A549 (cell line): Measurements from ENCODE around the gene AGAP3.
"Not testable (repeated sequence)": the region's sequence is repeated elsewhere in the genome, so short reads cannot be mapped to it uniquely, and the experiment has no call there.

Experiments
- CHD2 ChIP-seq: fragments of 150-350 bp; IDR thresholded peaks from 2 replicates; pipeline ENCODE4 v1.6.1; 2014; ENCODE audit warnings: low read length; ENCODE audit not compliant: partially characterized antibody
- CTCF ChIP-seq: fragments of >200 bp; sonication (Bioruptor Twin); formaldehyde crosslinking; IDR thresholded peaks from 3 replicates; pipeline ENCODE4 v1.5.1; 2016
- JUN ChIP-seq, 2 experiments: fragments of >200 bp; sonication (Bioruptor Twin); formaldehyde crosslinking; IDR thresholded peaks; 2 replicates in 1 of 2; 3 replicates in 1 of 2; pipeline ENCODE4 v1.6.1; 2016 to 2017
- POLR2A ChIP-seq: IDR thresholded peaks from 2 replicates; pipeline ENCODE4 v1.6.1; 2012; ENCODE audit warnings: mild to moderate bottlenecking, low read length
- POLR2AphosphoS2 ChIP-seq: conservative IDR thresholded peaks from 2 replicates; pipeline ENCODE4 v1.6.1; 2012; ENCODE audit warnings: low read length, improper control_type of control experiment, inconsistent platforms
- RARB ChIP-seq: fragments of 250-450 bp; sonication (Bioruptor Pico); IDR thresholded peaks from 2 replicates; pipeline ENCODE4 v1.8.0; 2021; ENCODE audit warnings: mild to moderate bottlenecking, moderate library complexity
- SMC3 ChIP-seq: fragments of >200 bp; sonication (Bioruptor Twin); formaldehyde crosslinking; IDR thresholded peaks from 3 replicates; pipeline ENCODE4 v1.6.1; 2018; ENCODE audit warnings: inconsistent platforms

GRCh38 chr7:151043449-151043848, 42.8 kb upstream of the AGAP3 start:
- not testable (repeated sequence) for TF ChIP-seq CTCF; SMC3; JUN (IDR thresholded peaks at IDR 0.05); RARB; CHD2; POLR2A; POLR2AphosphoS2
